Mucosa of rectum (tissue), 2 donors: ENCODE measurements around the gene TTC6.

ENCODE experiments used
- H3K27ac ChIP-seq, 2 donors: one replicate each; pipeline ENCODE4 v1.7.0; 2013; ENCODE audit warnings: inconsistent platforms in 2 of 2, low read depth in 2 of 2, low read length in 2 of 2
- H3K27me3 ChIP-seq, 2 donors: one replicate each; pipeline ENCODE4 v1.7.0; 2013; ENCODE audit warnings: low read length in 2 of 2; ENCODE audit not compliant: control insufficient read depth in 2 of 2, insufficient read depth in 2 of 2
- H3K36me3 ChIP-seq, 2 donors: one replicate each; pipeline ENCODE4 v1.7.0; 2013; ENCODE audit warnings: low read length in 2 of 2; ENCODE audit not compliant: control insufficient read depth in 2 of 2, insufficient read depth in 2 of 2
- H3K4me1 ChIP-seq, 2 donors: one replicate each; pipeline ENCODE4 v1.7.0; 2013; ENCODE audit warnings: low read length in 2 of 2, mild to moderate bottlenecking in 1 of 2; ENCODE audit not compliant: control insufficient read depth in 2 of 2, insufficient read depth in 2 of 2
- H3K4me3 ChIP-seq, 2 donors: one replicate each; pipeline ENCODE4 v1.7.0; 2013; ENCODE audit warnings: low read length in 2 of 2
- H3K9ac ChIP-seq, 2 donors: one replicate each; pipeline ENCODE4 v1.7.0; 2013; ENCODE audit warnings: low read length in 2 of 2, low read depth in 1 of 2, mild to moderate bottlenecking in 1 of 2
- H3K9me3 ChIP-seq, 2 donors: one replicate each; pipeline ENCODE4 v1.7.0; 2013; ENCODE audit warnings: low read length in 2 of 2; ENCODE audit not compliant: control insufficient read depth in 2 of 2
- donor health status: healthy.
- donor health status: Normal muscosa, but diverticular disease.

The TTC6 gene

DNA sequence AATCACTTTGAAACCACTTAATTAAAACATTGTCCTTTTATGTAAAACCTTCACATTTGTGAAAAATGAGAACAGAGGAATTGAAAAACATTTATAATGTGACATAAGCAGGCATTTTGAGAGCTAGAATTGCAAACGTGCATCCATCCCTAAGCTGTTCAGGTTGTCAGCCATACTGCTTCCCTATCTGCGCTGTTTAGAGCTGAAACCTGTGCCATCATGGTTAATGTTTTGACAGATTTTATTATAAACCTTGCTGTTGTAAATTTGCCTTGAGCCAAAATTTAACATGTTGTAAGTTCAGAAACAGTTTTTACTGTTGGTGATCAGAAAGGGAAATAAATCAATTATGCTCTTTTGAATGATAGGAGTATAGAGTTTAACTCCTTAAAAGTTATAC is 32.2 kb upstream of the TTC6 start:
- Histone ChIP-seq H3K36me3 (no peaks in the 10 kb centered on the region), H3K9ac (no peak overlapping the region), H3K4me3 (peak overlapping the region in 1 of 2 donors; percentile 69), H3K4me1 (peaks cover 10 to 16% of the 10 kb centered on the region in 2 donors), H3K27ac (peak overlapping the region in 1 of 2 donors; percentile 60), H3K27me3 (no peaks in the 10 kb centered on the region), H3K9me3 (no peaks in the 10 kb centered on the region)

DNA sequence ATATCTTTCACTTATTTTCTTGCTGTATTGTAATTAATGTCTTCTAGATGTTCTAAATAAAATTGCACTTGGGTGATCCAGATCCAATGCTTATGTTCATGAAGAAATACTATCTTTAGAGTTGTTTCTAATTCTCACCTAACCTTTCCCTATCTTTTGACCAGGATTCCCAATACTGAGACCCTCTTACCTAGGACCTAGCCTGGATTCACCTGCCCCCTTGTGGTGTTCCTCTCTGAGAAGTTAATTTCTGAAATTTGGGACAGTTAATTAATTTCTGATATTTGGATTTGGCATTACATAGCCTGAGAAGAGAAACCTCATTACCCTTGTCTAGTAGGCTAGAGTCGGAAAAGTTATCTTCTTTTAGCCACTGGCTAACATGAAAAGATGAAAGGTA is 29.9 kb upstream of the TTC6 start:
- Histone ChIP-seq H3K9ac (peak overlapping the region; percentile 41 to 70), H3K36me3 (no peaks in the 10 kb centered on the region), H3K4me1 (peaks cover 10 to 16% of the 10 kb centered on the region in 2 donors), H3K27me3 (no peaks in the 10 kb centered on the region), H3K27ac (peak overlapping the region; percentile 38 to 63), H3K9me3 (no peaks in the 10 kb centered on the region), H3K4me3 (peak overlapping the region in 1 of 2 donors; percentile 69)

GRCh38 chr14:37566811-37567371 is 28.5 kb upstream of the TTC6 start:
- Histone ChIP-seq H3K9ac (peak overlapping the region; percentile 65 to 70), H3K36me3 (no peaks in the 10 kb centered on the region), H3K4me1 (peaks cover 8 to 13% of the 10 kb centered on the region in 2 donors), H3K4me3 (peak overlapping the region; percentile 59 to 79), H3K27me3 (no peaks in the 10 kb centered on the region), H3K9me3 (no peaks in the 10 kb centered on the region), H3K27ac (peak overlapping the region; percentile 79 to 84)

- Histone ChIP-seq H3K4me1 (peaks cover 4 to 8% of the 10 kb centered on the region in 2 donors), H3K4me3 (no peak overlapping the region), H3K9ac (no peak overlapping the region), H3K27me3 (no peaks in the 10 kb centered on the region), H3K27ac (no peak overlapping the region), H3K9me3 (no peaks in the 10 kb centered on the region), H3K36me3 (no peaks in the 10 kb centered on the region)
Observed at GRCh38 chr14:37569729-37570128, 25.7 kb upstream of the TTC6 start.

DNA sequence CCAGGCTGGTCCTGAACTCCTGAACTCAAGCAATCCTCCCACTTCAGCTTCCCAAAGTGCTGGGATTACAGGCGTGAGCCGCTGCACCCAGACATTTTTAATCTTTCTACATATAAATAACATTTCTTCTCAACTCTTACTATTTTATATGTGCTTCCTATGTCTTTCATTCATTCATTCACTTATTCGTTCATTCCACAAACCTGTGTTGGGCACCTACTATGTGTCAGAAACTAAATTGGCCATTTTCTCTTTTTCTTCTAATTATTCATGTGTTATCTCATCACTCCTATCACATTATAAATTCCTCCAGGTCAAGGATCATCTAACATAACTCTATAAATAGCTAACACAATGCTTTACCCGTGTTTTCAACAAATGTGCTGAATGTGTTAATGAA is 24.0 kb upstream of the TTC6 start:
- no peak overlapping the region for H3K27ac ChIP-seq
- no peak overlapping the region for H3K9ac ChIP-seq
- no peaks in the 10 kb centered on the region for H3K36me3 ChIP-seq
- H3K4me3 ChIP-seq: no peak overlapping the region
- H3K27me3 ChIP-seq: no peaks in the 10 kb centered on the region
- no peaks in the 10 kb centered on the region for H3K9me3 ChIP-seq
- H3K4me1 ChIP-seq: peaks cover 0 to 2% of the 10 kb centered on the region in 2 donors

DNA sequence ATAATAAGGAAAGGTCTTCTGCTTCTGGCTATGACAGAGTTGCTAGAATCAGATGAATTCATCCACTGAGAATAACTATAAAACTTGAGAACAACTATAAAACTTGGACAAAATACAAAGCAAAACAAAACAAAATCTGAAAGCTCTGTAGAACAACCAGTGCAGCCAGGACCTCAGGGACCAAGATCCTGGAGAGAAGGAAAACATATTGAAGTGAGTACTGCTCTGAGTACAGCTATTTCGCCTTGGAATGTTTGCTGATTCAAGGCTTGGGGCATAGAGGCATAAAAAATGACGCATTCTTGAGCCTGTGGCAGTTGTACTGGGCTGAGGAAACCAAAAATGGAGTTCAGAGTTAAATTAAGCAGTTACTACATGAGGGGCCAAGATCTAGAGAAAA is 22.1 kb upstream of the TTC6 start:
- Histone ChIP-seq H3K4me3 (no peak overlapping the region), H3K9ac (no peak overlapping the region), H3K36me3 (no peaks in the 10 kb centered on the region), H3K27me3 (no peaks in the 10 kb centered on the region), H3K9me3 (no peaks in the 10 kb centered on the region), H3K27ac (no peak overlapping the region), H3K4me1 (no peaks in the 10 kb centered on the region)

DNA sequence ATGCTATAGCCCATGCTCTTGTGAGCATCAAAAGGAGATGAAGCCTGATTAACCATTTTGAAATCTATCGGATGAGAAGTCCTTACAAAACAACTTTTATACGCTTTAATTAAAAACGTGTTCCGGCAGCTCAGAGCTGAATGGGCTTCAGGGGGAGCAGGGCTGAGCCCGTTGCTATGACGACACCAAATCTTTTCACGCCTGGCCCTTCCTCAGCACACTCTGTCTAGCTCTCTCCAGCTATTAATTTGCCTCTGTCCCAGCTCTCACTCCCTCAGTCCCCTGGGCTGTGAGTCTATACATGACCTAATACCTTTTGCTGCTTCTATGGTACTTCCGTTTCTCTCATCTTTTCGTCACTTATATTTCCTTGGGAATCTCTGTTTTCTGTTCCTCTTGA is 16.2 kb upstream of the TTC6 start:
- Histone ChIP-seq H3K27me3 (no peaks in the 10 kb centered on the region), H3K4me1 (peaks cover 0 to 3% of the 10 kb centered on the region in 2 donors), H3K9me3 (no peaks in the 10 kb centered on the region), H3K4me3 (no peak overlapping the region), H3K27ac (no peak overlapping the region), H3K9ac (no peak overlapping the region), H3K36me3 (no peaks in the 10 kb centered on the region)

GRCh38 chr14:37580146-37580545 is 15.3 kb upstream of the TTC6 start:
- no peaks in the 10 kb centered on the region for H3K36me3 ChIP-seq
- peaks cover 0 to 4% of the 10 kb centered on the region in 2 donors for H3K27me3 ChIP-seq
- H3K4me1 ChIP-seq: peaks cover 3 to 8% of the 10 kb centered on the region in 2 donors
- H3K4me3 ChIP-seq: no peak overlapping the region
- H3K9me3 ChIP-seq: no peaks in the 10 kb centered on the region
- H3K27ac ChIP-seq: no peak overlapping the region
- no peak overlapping the region for H3K9ac ChIP-seq

DNA sequence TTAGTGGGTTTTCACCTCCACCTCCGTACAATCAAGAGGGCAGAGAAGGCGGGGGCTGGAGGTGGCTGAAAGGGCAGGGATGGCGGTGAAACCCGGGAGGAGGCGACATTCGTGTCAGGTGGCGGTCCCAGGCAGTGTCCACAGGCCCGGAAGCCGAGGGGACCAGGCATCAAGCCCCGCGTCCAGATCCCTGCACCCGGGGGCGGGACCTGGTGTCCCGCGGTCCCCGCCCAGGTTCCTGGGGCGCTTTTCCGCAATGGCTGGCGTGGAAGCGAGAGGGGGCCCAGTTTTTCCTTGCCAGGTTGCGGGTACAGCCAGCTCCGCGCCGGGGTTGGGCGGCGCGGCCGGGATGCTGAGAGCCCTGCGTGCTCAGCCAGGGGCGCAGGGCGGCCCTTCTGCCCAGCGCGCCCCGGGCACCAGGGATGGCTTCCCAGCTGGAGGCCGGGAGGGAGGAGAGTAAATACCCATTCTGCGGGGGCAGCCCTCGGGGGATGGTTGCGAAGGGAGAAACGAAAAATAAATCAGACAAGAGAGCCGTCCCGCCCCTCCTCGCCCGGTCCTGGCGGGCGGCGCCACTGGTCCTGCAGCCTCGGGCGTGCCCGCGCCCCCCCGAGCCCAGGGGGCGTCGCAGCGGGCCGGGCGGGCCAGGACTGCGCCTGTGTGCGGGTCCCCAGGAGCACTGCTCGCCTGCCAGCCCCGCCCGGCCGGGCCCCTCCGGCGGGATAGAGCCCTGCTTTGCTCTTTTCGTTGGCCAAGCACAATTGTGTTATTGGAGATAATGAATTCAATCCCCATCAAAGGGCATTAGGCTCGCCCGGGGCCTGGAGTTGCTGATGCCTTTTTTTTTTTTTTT is 11.8 kb upstream of the TTC6 start:
- H3K36me3 ChIP-seq: no peaks in the 10 kb centered on the region
- H3K9ac ChIP-seq: peak overlapping the region; percentile 52 to 72
- peaks cover 3 to 16% of the 10 kb centered on the region in 2 donors for H3K4me1 ChIP-seq
- peaks cover 3 to 11% of the 10 kb centered on the region in 2 donors for H3K27me3 ChIP-seq
- peak overlapping the region; percentile 67 to 73 for H3K4me3 ChIP-seq
- no peaks in the 10 kb centered on the region for H3K9me3 ChIP-seq
- H3K27ac ChIP-seq: peak overlapping the region; percentile 89 to 92
